ENCODE measurements around the gene SLC6A17.

DNA sequence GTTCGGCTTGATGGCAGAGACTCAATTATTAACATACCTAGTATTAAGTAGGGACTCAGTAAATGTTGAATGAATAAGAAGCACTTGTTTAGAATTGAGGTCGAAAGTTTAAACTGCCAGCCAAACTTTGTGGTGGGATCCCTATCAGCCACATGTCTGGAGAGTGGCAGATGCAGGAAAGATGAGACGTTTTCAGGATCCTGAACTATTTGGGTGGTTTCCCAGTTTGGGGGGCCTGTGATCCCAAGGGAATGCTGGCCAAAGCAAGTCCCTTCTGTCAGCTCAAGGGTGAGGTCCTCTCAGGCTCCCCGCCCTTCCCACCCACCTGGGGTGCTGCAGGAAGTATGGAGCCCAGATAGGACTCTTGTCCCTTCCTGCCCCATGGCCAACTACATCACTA lies 98.5 kb downstream of the SLC6A17 start:
- TF ChIP-seq, protein P1, sequence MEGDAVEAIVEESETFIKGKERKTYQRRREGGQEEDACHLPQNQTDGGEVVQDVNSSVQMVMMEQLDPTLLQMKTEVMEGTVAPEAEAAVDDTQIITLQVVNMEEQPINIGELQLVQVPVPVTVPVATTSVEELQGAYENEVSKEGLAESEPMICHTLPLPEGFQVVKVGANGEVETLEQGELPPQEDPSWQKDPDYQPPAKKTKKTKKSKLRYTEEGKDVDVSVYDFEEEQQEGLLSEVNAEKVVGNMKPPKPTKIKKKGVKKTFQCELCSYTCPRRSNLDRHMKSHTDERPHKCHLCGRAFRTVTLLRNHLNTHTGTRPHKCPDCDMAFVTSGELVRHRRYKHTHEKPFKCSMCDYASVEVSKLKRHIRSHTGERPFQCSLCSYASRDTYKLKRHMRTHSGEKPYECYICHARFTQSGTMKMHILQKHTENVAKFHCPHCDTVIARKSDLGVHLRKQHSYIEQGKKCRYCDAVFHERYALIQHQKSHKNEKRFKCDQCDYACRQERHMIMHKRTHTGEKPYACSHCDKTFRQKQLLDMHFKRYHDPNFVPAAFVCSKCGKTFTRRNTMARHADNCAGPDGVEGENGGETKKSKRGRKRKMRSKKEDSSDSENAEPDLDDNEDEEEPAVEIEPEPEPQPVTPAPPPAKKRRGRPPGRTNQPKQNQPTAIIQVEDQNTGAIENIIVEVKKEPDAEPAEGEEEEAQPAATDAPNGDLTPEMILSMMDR (IDR thresholded peaks at IDR 0.05) = no peak
- TF ChIP-seq ZFX (IDR thresholded peaks at IDR 0.05; ENCODE audit: borderline replicate concordance) = no peak

All from 22Rv1 (cell line).